H1 (cell line): Measurements from ENCODE around the gene MYMX. TPM values are rescaled to one million over a fixed set of nuclear protein-coding genes. Genes with fewer than 3 reads are reported as not detected.

ENCODE experiments used
- CTCF ChIA-PET: fragments of 300-600 bp; sonication (Branson Sonifier 250); formaldehyde crosslinking; loops from one replicate; lab custom pipeline; 2021; ENCODE audit not compliant: partially characterized antibody; lab: Charles Lee
- POLR2A ChIA-PET: fragments of 300-600 bp; sonication (Branson Sonifier 250); formaldehyde crosslinking; loops from one replicate; lab custom pipeline; 2021; ENCODE audit warnings: inconsistent platforms; ENCODE audit not compliant: partially characterized antibody; lab: Charles Lee
- DNase-seq, 2 experiments: peaks; one replicate each; pipeline versions ENCODE4 v3.0.0 to v3.0.0-alpha.2; 2010 to 2022; ENCODE audit warnings: low spot score in 2 of 2, low read depth in 1 of 2, mixed read lengths in 1 of 2
- FAIRE-seq: peaks from 2 replicates; lab custom pipeline; 2011; peaks lifted over from hg19 to GRCh38; lab: Jason Lieb, UNC
- H2AFZ ChIP-seq: 2 replicates; pipeline ENCODE4 v1.8.1; 2012; ENCODE audit warnings: low read length, inconsistent platforms
- H2AK5ac ChIP-seq: 2 replicates; pipeline ENCODE4 v1.6.1; 2013; ENCODE audit warnings: low read depth, low read length
- H2BK120ac ChIP-seq: replicated peaks from 2 replicates; pipeline ENCODE3; 2013; ENCODE audit warnings: low read depth, low read length, inconsistent platforms
- H2BK12ac ChIP-seq: 2 replicates; pipeline ENCODE4 v1.6.1; 2013; ENCODE audit warnings: low read depth, low read length
- H2BK15ac ChIP-seq: 2 replicates; pipeline ENCODE4 v1.6.1; 2013; ENCODE audit warnings: low read length
- H2BK20ac ChIP-seq: 2 replicates; pipeline ENCODE4 v1.6.1; 2013; ENCODE audit warnings: low read length
- H2BK5ac ChIP-seq: 2 replicates; pipeline ENCODE4 v1.6.1; 2013; ENCODE audit warnings: low read depth, low read length
- H3K14ac ChIP-seq: 2 replicates; pipeline ENCODE4 v1.6.1; 2013; ENCODE audit warnings: inconsistent platforms; ENCODE audit not compliant: insufficient read length
- H3K18ac ChIP-seq: 2 replicates; pipeline ENCODE4 v1.6.1; 2013; ENCODE audit warnings: low read length; ENCODE audit errors: extremely low read depth
- H3K23ac ChIP-seq: 2 replicates; pipeline ENCODE4 v1.6.1; 2013; ENCODE audit warnings: inconsistent platforms; ENCODE audit not compliant: insufficient read length
- H3K23me2 ChIP-seq: 2 replicates; pipeline ENCODE4 v1.6.1; 2013; ENCODE audit warnings: low read depth, low read length
- H3K27ac ChIP-seq: 2 replicates; pipeline ENCODE4 v1.6.1; 2011; ENCODE audit warnings: low read depth, low read length, inconsistent platforms
- H3K27me3 ChIP-seq, 4 experiments: replicated peaks in 1 of 4; 1 replicate in 1 of 4; 2 replicates in 3 of 4; pipeline versions ENCODE4 v1.6.1 to v1.8.1; 2011 to 2013; ENCODE audit warnings: low read length in 3 of 4, mild to moderate bottlenecking in 3 of 4, inconsistent platforms in 2 of 4, mixed read lengths in 2 of 4, moderate library complexity in 1 of 4; ENCODE audit not compliant: control insufficient read depth in 3 of 4, insufficient read depth in 3 of 4; ENCODE audit errors: extremely low read depth in 1 of 4
- H3K36me3 ChIP-seq, 4 experiments: 2 replicates each; pipeline versions ENCODE4 v1.6.1 to v1.8.1; 2011 to 2013; ENCODE audit warnings: mild to moderate bottlenecking in 4 of 4, low read length in 3 of 4, moderate library complexity in 2 of 4, control low read depth in 1 of 4, inconsistent platforms in 1 of 4; ENCODE audit not compliant: insufficient read depth in 4 of 4, control insufficient read depth in 2 of 4
- H3K4ac ChIP-seq: replicated peaks from 2 replicates; pipeline ENCODE3; 2013; ENCODE audit warnings: low read length, low read depth, mixed read lengths, inconsistent platforms; ENCODE audit not compliant: insufficient read length
- H3K4me1 ChIP-seq, 4 experiments: replicated peaks in 1 of 4; 1 replicate in 1 of 4; 2 replicates in 3 of 4; pipeline versions ENCODE4 v1.6.1 to v1.8.1; 2011 to 2013; ENCODE audit warnings: low read length in 3 of 4, inconsistent platforms in 2 of 4, mixed read lengths in 1 of 4; ENCODE audit not compliant: insufficient read depth in 4 of 4, control insufficient read depth in 3 of 4
- H3K4me2 ChIP-seq, 2 experiments: 2 replicates each; pipeline versions ENCODE4 v1.6.1 to v1.8.1; 2011 to 2013; ENCODE audit warnings: low read depth in 2 of 2, low read length in 2 of 2, control low read depth in 1 of 2, inconsistent platforms in 1 of 2, mild to moderate bottlenecking in 1 of 2; ENCODE audit not compliant: insufficient read depth in 1 of 2
- H3K4me3 ChIP-seq, 4 experiments: fragments of 200-600, 300-600 bp in 1 of 4; sonication (generic), shearing (Covaris generic), sonication (Bioruptor Twin) in 1 of 4; 2 replicates each; pipeline versions ENCODE4 v1.5.1 to v1.8.1; 2011 to 2016; ENCODE audit warnings: low read length in 4 of 4, low read depth in 3 of 4, control low read depth in 2 of 4, inconsistent platforms in 2 of 4, mild to moderate bottlenecking in 2 of 4, mixed read lengths in 1 of 4, moderate library complexity in 1 of 4; ENCODE audit not compliant: insufficient read depth in 2 of 4; ENCODE audit errors: extremely low read depth in 1 of 4
- H3K56ac ChIP-seq: replicated peaks from 2 replicates; pipeline ENCODE3; 2013; ENCODE audit warnings: low read depth, mild to moderate bottlenecking, mixed read lengths, low read length, inconsistent platforms; ENCODE audit not compliant: insufficient read length
- H3K79me1 ChIP-seq: 2 replicates; pipeline ENCODE4 v1.6.1; 2013; ENCODE audit warnings: low read depth, low read length, control low read depth
- H3K79me2 ChIP-seq, 2 experiments: 2 replicates each; pipeline versions ENCODE4 v1.6.1 to v1.8.1; 2012 to 2013; ENCODE audit warnings: low read length in 2 of 2, mild to moderate bottlenecking in 2 of 2, inconsistent platforms in 1 of 2; ENCODE audit not compliant: insufficient read depth in 2 of 2, control insufficient read depth in 1 of 2
- H3K9ac ChIP-seq, 4 experiments: replicated peaks in 1 of 4; 1 replicate in 1 of 4; 2 replicates in 3 of 4; pipeline versions ENCODE4 v1.6.1 to v1.8.1; 2011 to 2013; ENCODE audit warnings: low read depth in 3 of 4, low read length in 3 of 4, control low read depth in 2 of 4, mild to moderate bottlenecking in 2 of 4, moderate library complexity in 2 of 4, inconsistent platforms in 1 of 4; ENCODE audit errors: extremely low read depth in 1 of 4
- H3K9me3 ChIP-seq, 2 experiments: 2 replicates each; pipeline versions ENCODE4 v1.6.1 to v1.8.1; 2012 to 2013; ENCODE audit warnings: mild to moderate bottlenecking in 2 of 2, moderate library complexity in 2 of 2, control low read depth in 1 of 2, inconsistent platforms in 1 of 2, low read depth in 1 of 2, low read length in 1 of 2, mixed read lengths in 1 of 2; ENCODE audit not compliant: insufficient read depth in 2 of 2
- H4K20me1 ChIP-seq, 2 experiments: replicated peaks in 1 of 2; 2 replicates each; pipeline versions ENCODE3 to v1.8.1; 2011 to 2013; ENCODE audit warnings: inconsistent platforms in 2 of 2, low read length in 2 of 2, mild to moderate bottlenecking in 1 of 2; ENCODE audit not compliant: insufficient read depth in 2 of 2, control insufficient read depth in 1 of 2
- H4K5ac ChIP-seq: 2 replicates; pipeline ENCODE4 v1.6.1; 2013; ENCODE audit warnings: low read length, low read depth, mixed read lengths, inconsistent platforms; ENCODE audit not compliant: insufficient read length
- H4K8ac ChIP-seq: 2 replicates; pipeline ENCODE4 v1.8.0; 2013; ENCODE audit warnings: mild to moderate bottlenecking, moderate library complexity, low read length, inconsistent platforms; ENCODE audit not compliant: insufficient read depth; ENCODE audit errors: extremely low read depth
- H4K91ac ChIP-seq: replicated peaks from 2 replicates; pipeline ENCODE3; 2013; ENCODE audit warnings: low read length, mixed read lengths, inconsistent platforms; ENCODE audit not compliant: insufficient read length
- BACH1 ChIP-seq: IDR thresholded peaks from 2 replicates; pipeline ENCODE4 v1.6.1; 2012; ENCODE audit warnings: low read length, improper control_type of control experiment
- EP300 ChIP-seq, 2 experiments: IDR thresholded peaks; 1 replicate in 1 of 2; 2 replicates in 1 of 2; pipeline ENCODE4 v1.6.1; 2011 to 2012; ENCODE audit warnings: low read depth in 2 of 2, low read length in 2 of 2, mild to moderate bottlenecking in 2 of 2, borderline replicate concordance in 1 of 2, inconsistent platforms in 1 of 2, moderate library complexity in 1 of 2
- POLR2A ChIP-seq, 2 experiments: IDR thresholded peaks; 1 replicate in 1 of 2; 2 replicates in 1 of 2; pipeline ENCODE4 v1.6.1; 2011; ENCODE audit warnings: low read depth in 2 of 2, low read length in 2 of 2, mild to moderate bottlenecking in 2 of 2; ENCODE audit errors: control extremely low read depth in 1 of 2
- TAF7 ChIP-seq: optimal IDR thresholded peaks from 2 replicates; pipeline ENCODE3; 2011; ENCODE audit warnings: low read depth, mild to moderate bottlenecking, inconsistent platforms, low read length, moderate library complexity, borderline replicate concordance
- WGBS, 2 experiments: shearing (Covaris generic) in 1 of 2; methylation state at CpG; one replicate each; pipeline versions ENCODE4 v1.1.6 to v1.1.7; 2013 to 2015; ENCODE audit warnings: low lambda C conversion rate in 2 of 2, mixed read lengths in 2 of 2, inconsistent platforms in 1 of 2, low coverage in 1 of 2, missing lambda C conversion rate in 1 of 2; ENCODE audit not compliant: insufficient replicate concordance in 2 of 2, insufficient coverage in 1 of 2, insufficient read length in 1 of 2; ENCODE audit errors: extremely low coverage in 1 of 2, missing lambda C conversion rate in 1 of 2; 5-methylcytosine and 5-hydroxymethylcytosine counted together
- polyA plus RNA-seq, 7 experiments: library from polyadenylated mRNA; depleted of rRNA in 3 of 7; stranded (reverse) in 5 of 7; unstranded in 2 of 7; fragments of >200 nt in 5 of 7; fragments of 200-250 nt in 2 of 7; gene quantifications; 1 replicate in 5 of 7; 2 replicates in 1 of 7; 4 replicates in 1 of 7; pipeline versions ENCODE4 v1.2.1 to v1.2.3, GENCODE V29; 2011 to 2013; ENCODE audit warnings: missing spikeins in 2 of 7, mixed read lengths in 2 of 7
- total RNA-seq: library from RNA; stranded (reverse); fragmentation: NEBNext Ultra II Directional; extraction: Animal tissue kit (Norgen Biotek cat#: 25700); gene quantifications from 2 replicates; pipeline ENCODE4 v1.2.1, GENCODE V29; 2021

Gene MYMX
- total and polyA plus RNA-seq, 2 of the 8 experiments (the other 6 are each of a cell fraction or from before 2014, with no cell fraction given), result 4.7 to 6.9 TPM

DNA sequence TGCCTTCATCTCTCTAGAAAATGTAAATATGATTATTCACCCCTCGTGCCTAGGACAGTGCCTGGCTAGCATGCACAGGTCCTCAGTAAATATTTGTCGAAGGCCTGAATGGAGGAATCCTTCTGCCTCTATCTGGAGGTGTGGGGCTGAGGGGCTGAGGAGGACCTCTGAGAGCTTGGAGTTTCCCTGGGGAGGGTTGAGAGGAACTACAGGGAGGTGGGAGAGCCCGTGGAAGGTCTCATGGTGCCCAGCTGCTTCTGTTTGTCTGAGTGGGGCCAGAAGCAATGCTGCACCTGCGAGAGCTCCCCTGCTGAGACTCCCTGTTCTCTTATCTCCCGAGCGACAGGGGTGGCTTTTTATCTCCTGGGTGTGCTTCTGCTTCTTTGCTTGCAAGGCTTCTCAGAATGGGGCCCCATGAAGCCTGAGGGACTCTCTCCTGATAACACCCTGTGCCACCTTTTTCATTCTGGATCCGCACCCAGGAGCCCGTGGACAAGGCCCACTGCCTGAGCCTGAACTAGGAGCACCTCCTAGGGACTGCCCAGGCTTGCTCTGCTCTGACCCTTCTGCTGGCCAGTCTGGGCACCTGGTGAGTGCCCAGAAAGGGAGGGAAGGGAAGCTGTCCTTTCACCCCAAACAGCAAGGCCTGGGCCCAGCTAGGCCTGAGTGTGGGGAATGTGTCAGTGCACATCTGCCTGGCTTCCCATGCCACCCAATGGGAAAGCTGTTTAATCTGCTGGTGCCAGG lies 9.0 kb downstream of the MYMX start:
- 83% methylated on average over 8 of the region's 8 CpGs; no CpG with 5 or more reads in 1 of the 2 experiments for WGBS, 2 experiments
- Histone ChIP-seq H2BK5ac (no peak overlapping the region), H3K4me1 (peaks cover 15 to 45% (median 34%) of the 10 kb centered on the region in 4 experiments), H3K4me2 (peak overlapping the region; percentile 94 to 95), H3K14ac (no peak overlapping the region), H3K23me2 (peaks cover 16% of the 10 kb centered on the region), H3K27ac (no peak overlapping the region; the same call in 1 of the 2 replicates), H2AFZ (no peak overlapping the region), H3K27me3 (no peaks in the 10 kb centered on the region), H4K91ac (no peak overlapping the region), H3K79me1 (peaks cover 25% of the 10 kb centered on the region), H3K9me3 (no peaks in the 10 kb centered on the region), H2BK15ac (no peak overlapping the region), H3K23ac (no peak overlapping the region), H3K4ac (peak overlapping the region; percentile 49), H3K9ac (no peak overlapping the region), H2BK12ac (no peak overlapping the region), H2BK120ac (no peak overlapping the region), H3K56ac (no peak overlapping the region), H4K5ac (no peak overlapping the region), H2AK5ac (no peak overlapping the region), H4K8ac (peak overlapping the region; percentile 4; the same call in 1 of the 2 replicates)
- no peak for DNase-seq
- FAIRE-seq, result no peak
- POLR2A ChIA-PET, result interaction anchor here (0.8 to 21.0 kb wide), 13 partner anchors 10 to 101 kb away, joined by 3 to 477 read pairs (median 13); partner anchors contain the start of genes HSP90AB1 and SLC35B2
- CTCF ChIA-PET, result interaction anchor here (1.0 to 19.4 kb wide), 9 partner anchors 10 to 129 kb away, joined by 4 to 287 read pairs (median 14); partner anchors contain the start of genes HSP90AB1 and SLC35B2
- TF ChIP-seq POLR2A (IDR thresholded peaks at IDR 0.05; ENCODE audit: control extremely low read depth in 1 of 2, low read depth in 2 of 2, low read length in 2 of 2) (no peak), BACH1 (no peak), EP300 (IDR thresholded peaks at IDR 0.05; ENCODE audit: borderline replicate concordance in 1 of 2, low read depth in 2 of 2, low read length in 2 of 2) (no peak), TAF7 (no peak)
- TF ChIP-seq, all 59 proteins: peak for 0
- H3K4me3 ChIP-seq, result peak overlapping the region in 1 of 4 experiments; percentile 29; a peak in 1 of 8 replicates
- H2BK20ac ChIP-seq, result no peak overlapping the region
- H3K18ac ChIP-seq, result peak overlapping the region; percentile 78; the same call in 1 of the 2 replicates
- H3K79me2 ChIP-seq, result peaks cover 10 to 48% of the 10 kb centered on the region in 2 experiments; a peak in 3 of 4 replicates
- peaks cover 10 to 27% (median 20%) of the 10 kb centered on the region in 4 experiments; a peak in 7 of 8 replicates for H3K36me3 ChIP-seq
- H4K20me1 ChIP-seq, result peaks cover 30 to 43% of the 10 kb centered on the region in 2 experiments
